Upper lobe of left lung (tissue), 4 donors: Measurements from ENCODE around the gene ZNF200.

Experiments
- CTCF ChIP-seq, 6 experiments: fragments of 450-650 bp in 4 of 6; fragments of 200-600 bp in 2 of 6; sonication (generic) in 2 of 6; IDR thresholded peaks; one replicate each; pipeline ENCODE4 v1.5.1; 2016 to 2019; ENCODE audit warnings: antibody characterized with exemption in 6 of 6
- EP300 ChIP-seq, 4 donors: sonication (generic); formaldehyde crosslinking; IDR thresholded peaks; one replicate each; pipeline ENCODE4 v1.5.1; 2017; ENCODE audit warnings: antibody characterized with exemption in 4 of 4, control low read depth in 2 of 4

GRCh38 chr16:3246002-3246401 lies 11.0 kb upstream of the ZNF200 start:
- no peak for TF ChIP-seq CTCF (IDR thresholded peaks at IDR 0.05)
- TF ChIP-seq EP300 (IDR thresholded peaks at IDR 0.05): no peak
